Measurements from ENCODE around the gene ITGB5. TPM values are rescaled to one million over a fixed set of nuclear protein-coding genes. Genes with fewer than 3 reads are reported as not detected.
"Not testable (repeated sequence)": the region's sequence is repeated elsewhere in the genome, so short reads cannot be mapped to it uniquely, and the experiment has no call there.

The ITGB5 gene
- total RNA-seq, 1 donor from 2014 or later: 63.3 TPM

- Mint-ChIP-seq H3K9me3 (no peaks in the 10 kb centered on the region), H3K4me1 (peaks cover 19% of the 10 kb centered on the region), H3K36me3 (peaks cover 21% of the 10 kb centered on the region), H3K4me3 (no peak overlapping the region), H3K27me3 (ENCODE audit: low read depth) (no peaks in the 10 kb centered on the region), H3K27ac (no peak overlapping the region)
- TF ChIP-seq, protein P1, sequence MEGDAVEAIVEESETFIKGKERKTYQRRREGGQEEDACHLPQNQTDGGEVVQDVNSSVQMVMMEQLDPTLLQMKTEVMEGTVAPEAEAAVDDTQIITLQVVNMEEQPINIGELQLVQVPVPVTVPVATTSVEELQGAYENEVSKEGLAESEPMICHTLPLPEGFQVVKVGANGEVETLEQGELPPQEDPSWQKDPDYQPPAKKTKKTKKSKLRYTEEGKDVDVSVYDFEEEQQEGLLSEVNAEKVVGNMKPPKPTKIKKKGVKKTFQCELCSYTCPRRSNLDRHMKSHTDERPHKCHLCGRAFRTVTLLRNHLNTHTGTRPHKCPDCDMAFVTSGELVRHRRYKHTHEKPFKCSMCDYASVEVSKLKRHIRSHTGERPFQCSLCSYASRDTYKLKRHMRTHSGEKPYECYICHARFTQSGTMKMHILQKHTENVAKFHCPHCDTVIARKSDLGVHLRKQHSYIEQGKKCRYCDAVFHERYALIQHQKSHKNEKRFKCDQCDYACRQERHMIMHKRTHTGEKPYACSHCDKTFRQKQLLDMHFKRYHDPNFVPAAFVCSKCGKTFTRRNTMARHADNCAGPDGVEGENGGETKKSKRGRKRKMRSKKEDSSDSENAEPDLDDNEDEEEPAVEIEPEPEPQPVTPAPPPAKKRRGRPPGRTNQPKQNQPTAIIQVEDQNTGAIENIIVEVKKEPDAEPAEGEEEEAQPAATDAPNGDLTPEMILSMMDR (IDR thresholded peaks at IDR 0.05; ENCODE audit: unreplicated experiment): no peak
- no peak for DNase-seq (ENCODE audit: low spot score in 2 of 2, unreplicated experiment in 2 of 2)
Observed at GRCh38 chr3:124761935-124762660, 125.1 kb downstream of the ITGB5 start.

DNA sequence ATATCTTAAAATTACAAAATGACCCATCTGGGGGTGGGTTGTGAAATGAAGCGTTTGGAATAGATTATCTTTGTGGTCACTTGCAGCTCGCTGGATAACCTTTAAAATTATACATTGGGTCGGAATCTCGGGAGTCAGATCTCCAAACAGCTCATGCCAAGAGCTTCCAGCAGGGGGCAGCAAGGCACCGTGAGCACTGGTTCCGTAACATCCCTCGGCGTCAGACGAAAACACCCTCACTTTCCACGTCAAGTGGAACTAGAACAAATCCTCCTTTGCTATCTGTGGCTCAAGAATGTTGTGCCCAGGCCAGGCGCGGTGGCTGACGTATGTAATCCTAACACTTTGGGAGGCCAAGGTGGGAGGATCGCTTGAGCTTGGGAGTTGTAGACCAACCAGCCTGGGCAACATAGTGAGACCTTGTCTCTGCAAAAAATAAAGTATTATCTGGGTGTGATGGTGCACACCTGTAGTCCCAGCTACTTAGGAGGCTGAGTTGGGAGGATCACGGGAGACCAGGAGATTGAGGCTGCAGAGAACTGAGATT is 125.8 kb downstream of the ITGB5 start:
- TF ChIP-seq, protein P1 (IDR thresholded peaks at IDR 0.05; ENCODE audit: unreplicated experiment): peak; percentile 96
- DNase-seq (ENCODE audit: low spot score in 2 of 2, unreplicated experiment in 2 of 2): peak; percentile 50 to 83
- Mint-ChIP-seq H3K4me1 (peaks cover 17% of the 10 kb centered on the region), H3K27ac (no peak overlapping the region), H3K36me3 (peaks cover 18% of the 10 kb centered on the region), H3K27me3 (ENCODE audit: low read depth) (peaks cover 3% of the 10 kb centered on the region), H3K9me3 (no peaks in the 10 kb centered on the region), H3K4me3 (no peak overlapping the region)

- TF ChIP-seq, protein P1 (IDR thresholded peaks at IDR 0.05; ENCODE audit: unreplicated experiment): no peak
- no peak overlapping the region for H3K27ac Mint-ChIP-seq
- no peaks in the 10 kb centered on the region for H3K9me3 Mint-ChIP-seq
- H3K27me3 Mint-ChIP-seq (ENCODE audit: low read depth): peaks cover 3% of the 10 kb centered on the region
- H3K4me3 Mint-ChIP-seq: no peak overlapping the region
- peaks cover 17% of the 10 kb centered on the region for H3K4me1 Mint-ChIP-seq
- DNase-seq (ENCODE audit: low spot score in 2 of 2, unreplicated experiment in 2 of 2): no peak
- H3K36me3 Mint-ChIP-seq: peaks cover 11% of the 10 kb centered on the region
Observed at GRCh38 chr3:124760601-124761000, 126.6 kb downstream of the ITGB5 start.

DNA sequence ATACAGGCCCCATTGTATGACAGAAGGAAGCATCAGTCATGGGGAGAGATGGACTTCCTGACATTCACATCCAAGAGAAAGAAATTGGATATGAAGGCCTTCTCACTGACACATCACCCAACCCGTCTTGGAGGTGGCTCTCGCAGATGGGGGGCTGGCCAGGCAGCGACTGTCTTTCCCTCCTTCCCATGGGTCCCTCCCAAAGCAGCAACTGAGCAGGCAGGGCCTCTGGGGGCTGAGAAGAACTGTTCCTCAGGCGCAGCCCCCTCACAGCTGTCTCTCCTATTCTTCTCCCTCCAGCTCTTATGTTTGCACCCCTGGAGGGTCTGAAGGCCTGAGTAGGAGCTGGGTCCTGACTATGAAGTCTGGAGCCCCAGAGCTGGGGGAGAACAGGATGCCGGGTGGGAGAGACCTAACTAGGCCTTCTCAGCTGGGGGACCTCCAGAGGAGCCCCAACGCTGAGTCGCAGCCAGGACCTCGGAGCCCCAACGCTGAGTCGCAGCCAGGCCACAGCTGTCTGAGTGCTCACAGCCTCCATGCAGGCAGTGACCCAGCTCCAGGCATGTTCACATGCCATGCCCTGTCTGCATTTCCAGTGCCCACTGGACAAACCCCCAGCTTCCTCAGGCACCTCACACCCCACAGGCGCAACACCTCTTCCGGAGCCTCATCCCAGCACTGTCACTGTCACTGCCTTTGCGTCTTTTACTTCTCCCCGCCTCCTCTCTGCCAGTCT is 127.3 kb downstream of the ITGB5 start:
- H3K4me1 Mint-ChIP-seq: peaks cover 17% of the 10 kb centered on the region
- peaks cover 9% of the 10 kb centered on the region for H3K36me3 Mint-ChIP-seq
- no peaks in the 10 kb centered on the region for H3K9me3 Mint-ChIP-seq
- DNase-seq (ENCODE audit: low spot score in 2 of 2, unreplicated experiment in 2 of 2): no peak
- no peak overlapping the region for H3K27ac Mint-ChIP-seq
- peaks cover 3% of the 10 kb centered on the region for H3K27me3 Mint-ChIP-seq (ENCODE audit: low read depth)
- TF ChIP-seq, protein P1 (IDR thresholded peaks at IDR 0.05; ENCODE audit: unreplicated experiment): no peak
- H3K4me3 Mint-ChIP-seq: no peak overlapping the region

GRCh38 chr3:124758851-124759635 is 128.1 kb downstream of the ITGB5 start:
- Mint-ChIP-seq H3K27ac (no peak overlapping the region), H3K36me3 (peaks cover 3% of the 10 kb centered on the region), H3K4me1 (peaks cover 17% of the 10 kb centered on the region), H3K4me3 (no peak overlapping the region), H3K9me3 (no peaks in the 10 kb centered on the region), H3K27me3 (ENCODE audit: low read depth) (peaks cover 3% of the 10 kb centered on the region)
- no peak for DNase-seq (ENCODE audit: low spot score in 2 of 2, unreplicated experiment in 2 of 2)
- TF ChIP-seq, protein P1 (IDR thresholded peaks at IDR 0.05; ENCODE audit: unreplicated experiment): no peak

DNA sequence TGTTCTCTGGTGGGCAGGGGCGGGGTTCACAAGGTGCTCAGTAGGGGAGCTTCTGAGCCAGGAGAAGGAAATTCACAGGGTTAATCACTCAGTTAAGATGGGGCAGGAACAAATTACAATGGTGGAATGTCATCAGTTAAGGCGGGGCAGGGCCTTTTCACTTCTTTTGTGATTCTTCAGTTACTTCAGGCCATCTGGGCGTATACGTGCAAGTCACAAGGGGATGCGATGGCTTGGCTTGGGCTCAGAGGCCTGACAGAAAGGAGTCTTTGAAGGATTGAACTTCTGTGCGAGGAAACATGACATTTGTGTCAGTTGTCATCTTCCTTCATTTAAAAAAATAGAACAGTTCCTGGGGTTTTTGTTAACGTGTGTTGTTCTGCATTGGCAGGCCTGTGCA is 129.2 kb downstream of the ITGB5 start:
- H3K4me3 Mint-ChIP-seq; H3K27ac Mint-ChIP-seq; H3K36me3 Mint-ChIP-seq; H3K9me3 Mint-ChIP-seq; H3K27me3 Mint-ChIP-seq (ENCODE audit: low read depth); DNase-seq (ENCODE audit: low spot score in 2 of 2, unreplicated experiment in 2 of 2): not testable (repeated sequence)
- peaks cover 17% of the 10 kb centered on the region for H3K4me1 Mint-ChIP-seq
